Measurements from ENCODE around the gene OR12D3.

GRCh38 chr6:29424168-29424567 lies 49.1 kb upstream of the OR12D3 start:
- TF ChIP-seq EZH2 (IDR thresholded peaks at IDR 0.05; ENCODE audit: borderline replicate concordance) = no peak
- TF ChIP-seq CTCF (IDR thresholded peaks at IDR 0.05; ENCODE audit: poor library complexity) = no peak
- no peak for TF ChIP-seq EZH2phosphoT487 (IDR thresholded peaks at IDR 0.05; ENCODE audit: low read depth, severe bottlenecking, unreplicated experiment)
